NB4 (cell line): ENCODE data around the gene TRMT10C.

Experiments
- CTCF ChIP-seq: IDR thresholded peaks from one replicate; pipeline ENCODE4 v1.5.1; 2012; ENCODE audit warnings: low read depth, low read length
- MAX ChIP-seq: IDR thresholded peaks from 2 replicates; pipeline ENCODE4 v1.6.1; 2011; ENCODE audit warnings: low read depth, low read length
- MYC ChIP-seq: IDR thresholded peaks from 2 replicates; pipeline ENCODE4 v1.6.1; 2011; ENCODE audit warnings: low read depth, low read length
- POLR2A ChIP-seq: IDR thresholded peaks from 2 replicates; pipeline ENCODE4 v1.6.1; 2011; ENCODE audit warnings: mild to moderate bottlenecking; ENCODE audit not compliant: insufficient read length; ENCODE audit errors: extremely low read depth

GRCh38 chr3:101519685-101520365 lies 41.8 kb upstream of the TRMT10C start:
- TF ChIP-seq POLR2A (no peak), CTCF (no peak), MYC (no peak), MAX (no peak)
